HG03045 (cell line): ENCODE results near the gene PAQR8.

Source experiments
- ATAC-seq: cut with Tn5 transposase; IDR thresholded peaks from one replicate; pipeline ENCODE4 v1.9.1; 2021; ENCODE audit warnings: mild to moderate bottlenecking, moderate library complexity; ENCODE audit not compliant: unreplicated experiment

Gene PAQR8

DNA sequence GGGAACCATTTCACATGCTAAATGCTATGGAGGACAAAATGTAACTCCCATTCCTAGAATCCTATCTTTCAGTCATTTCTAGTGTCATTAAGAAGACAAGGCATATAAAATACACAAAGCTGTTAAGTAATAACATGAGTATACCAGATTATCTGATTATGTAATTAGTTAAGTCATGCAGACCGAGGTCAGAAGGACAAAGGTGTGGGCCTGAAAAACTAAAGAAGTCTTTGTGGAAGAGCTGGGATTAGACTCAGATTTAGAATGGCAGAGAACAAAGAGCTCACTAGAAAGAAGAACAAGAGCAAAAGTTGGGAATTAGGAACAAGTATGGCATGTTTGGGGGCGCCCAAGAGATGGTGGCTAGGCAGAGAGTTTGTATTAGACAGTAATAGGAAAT, 95.1 kb downstream of the PAQR8 start:
- no peak for ATAC-seq
